Upper lobe of right lung (tissue), 1 donor: ENCODE results near the gene MINK1. TPM values are rescaled to one million over a fixed set of nuclear protein-coding genes. Genes with fewer than 3 reads are reported as not detected.
A peak's percentile ranks its signal among the peaks of the same experiment; 100 is the strongest.

Experiments
- ATAC-seq: fragments of 200-7000 bp; cut with Tn5 transposase; one replicate; pipeline ENCODE4 v1.9.1; 2020; ENCODE audit warnings: mild to moderate bottlenecking, moderate library complexity
- DNase-seq: peaks from one replicate; pipeline ENCODE4 v3.0.0-alpha.2; 2020
- H3K27ac ChIP-seq: fragments of 200-600 bp; one replicate; pipeline ENCODE4 v1.8.0; 2022
- H3K27me3 ChIP-seq: fragments of 200-600 bp; one replicate; pipeline ENCODE4 v1.8.0; 2022; ENCODE audit warnings: mild to moderate bottlenecking
- H3K36me3 ChIP-seq: fragments of 200-600 bp; one replicate; pipeline ENCODE4 v1.8.0; 2022
- H3K4me1 ChIP-seq: fragments of 200-600 bp; one replicate; pipeline ENCODE4 v1.8.0; 2022
- H3K4me3 ChIP-seq: fragments of 200-600 bp; one replicate; pipeline ENCODE4 v1.8.0; 2022; ENCODE audit warnings: mild to moderate bottlenecking
- H3K9me3 ChIP-seq: fragments of 200-600 bp; one replicate; pipeline ENCODE4 v1.8.0; 2022
- CTCF ChIP-seq: fragments of 200-600 bp; IDR thresholded peaks from one replicate; pipeline ENCODE4 v1.8.0; 2022; ENCODE audit warnings: antibody characterized with exemption
- intact Hi-C: fragments of 100-400 bp; cut with DNase I; formaldehyde crosslinking; loops from one replicate; pipeline ENCODE4 v1.11.0; 2022
- total RNA-seq: library from RNA; stranded (reverse); fragmentation: NEBNext Ultra II Directional; extraction: Animal tissue kit (Norgen Biotek cat#: 25700); gene quantifications from one replicate; pipeline ENCODE4 v1.2.1, GENCODE V29; 2021
- donor health status: DM: no; HTN: yes; CAD: no; lungs with severe emphysema.

The MINK1 gene
- total RNA-seq, 1 donor from 2014 or later = 121 TPM

- H3K36me3 ChIP-seq = no peaks in the 10 kb centered on the region
- TF ChIP-seq CTCF = no peak
- H3K4me3 ChIP-seq = no peak overlapping the region
- H3K27ac ChIP-seq = no peak overlapping the region
- H3K4me1 ChIP-seq = peaks cover 39% of the 10 kb centered on the region
- ATAC-seq (no peak), DNase-seq (no peak)
- intact Hi-C loops = no loop called here
- H3K9me3 ChIP-seq = no peaks in the 10 kb centered on the region
- H3K27me3 ChIP-seq = no peaks in the 10 kb centered on the region
These were observed 17.9 kb downstream of the MINK1 start for GRCh38 chr17:4851084-4851483.

GRCh38 chr17:4852567-4853207, 19.5 kb downstream of the MINK1 start:
- Histone ChIP-seq H3K4me1 (peaks cover 53% of the 10 kb centered on the region), H3K4me3 (no peak overlapping the region), H3K36me3 (no peaks in the 10 kb centered on the region), H3K9me3 (no peaks in the 10 kb centered on the region), H3K27ac (no peak overlapping the region), H3K27me3 (no peaks in the 10 kb centered on the region)
- TF ChIP-seq CTCF = no peak
- DNase-seq (no peak), ATAC-seq (no peak)
- intact Hi-C loops = no loop called here

- Histone ChIP-seq H3K4me1 (peaks cover 52% of the 10 kb centered on the region), H3K27ac (no peak overlapping the region)
- intact Hi-C loops = no loop called here
These were observed 20.1 kb downstream of the MINK1 start for GRCh38 chr17:4853208-4853671.

GRCh38 chr17:4854111-4854681, 21.1 kb downstream of the MINK1 start:
- no peaks in the 10 kb centered on the region for H3K9me3 ChIP-seq
- H3K36me3 ChIP-seq = no peaks in the 10 kb centered on the region
- intact Hi-C loops = no loop called here
- TF ChIP-seq CTCF = no peak
- no peak for DNase-seq
- H3K27me3 ChIP-seq = no peaks in the 10 kb centered on the region
- ATAC-seq = no peak
- no peak overlapping the region for H3K4me3 ChIP-seq
- peaks cover 51% of the 10 kb centered on the region for H3K4me1 ChIP-seq
- peak overlapping the region; percentile 48 for H3K27ac ChIP-seq

More at GRCh38 chr17:4853208-4853671, 20.1 kb downstream of the MINK1 start:
- no peaks in the 10 kb centered on the region for H3K36me3 ChIP-seq
- no peak for DNase-seq
- no peak overlapping the region for H3K4me3 ChIP-seq
- no peaks in the 10 kb centered on the region for H3K27me3 ChIP-seq
- H3K9me3 ChIP-seq = no peaks in the 10 kb centered on the region
- no peak for ATAC-seq
- TF ChIP-seq CTCF = no peak

- intact Hi-C loops = no loop called here
- peaks cover 36% of the 10 kb centered on the region for H3K4me1 ChIP-seq
- H3K27me3 ChIP-seq = no peaks in the 10 kb centered on the region
- H3K36me3 ChIP-seq = no peaks in the 10 kb centered on the region
- TF ChIP-seq CTCF = no peak
- DNase-seq (no peak), ATAC-seq (no peak)
- no peak overlapping the region for H3K4me3 ChIP-seq
- H3K27ac ChIP-seq = peak overlapping the region; percentile 36
- H3K9me3 ChIP-seq = no peaks in the 10 kb centered on the region
These were observed 23.3 kb downstream of the MINK1 start for GRCh38 chr17:4856271-4856936.
